Kidney epithelial cell (primary cell): ENCODE measurements around the gene MMRN1. TPM values are rescaled to one million over a fixed set of nuclear protein-coding genes. Genes with fewer than 3 reads are reported as not detected.

Experiments used
- DNase-seq: peaks from one replicate; pipeline ENCODE4 v3.0.0-alpha.2; 2010; ENCODE audit warnings: low read depth
- H3K27me3 ChIP-seq: 2 replicates; pipeline ENCODE4 v1.6.0; 2011; ENCODE audit warnings: low read length; ENCODE audit not compliant: control insufficient read depth, insufficient read depth
- H3K36me3 ChIP-seq: 2 replicates; pipeline ENCODE4 v1.5.1; 2011; ENCODE audit warnings: low read length; ENCODE audit not compliant: control insufficient read depth, insufficient read depth
- H3K4me3 ChIP-seq: 2 replicates; pipeline ENCODE4 v1.5.1; 2011; ENCODE audit warnings: low read depth, mild to moderate bottlenecking, control low read depth, low read length
- total RNA-seq: library from RNA; depleted of rRNA; stranded (reverse); fragments of >200 nt; gene quantifications from 2 replicates; pipeline ENCODE4 v1.2.3, GENCODE V29; 2015
- TF ChIP-seq, protein P1 (sequence below): IDR thresholded peaks from 2 replicates; pipeline ENCODE4 v1.5.1; 2011; ENCODE audit warnings: mild to moderate bottlenecking, moderate library complexity, low read length, control low read depth, inconsistent platforms; ENCODE audit not compliant: insufficient read depth, poor library complexity, severe bottlenecking

The MMRN1 gene
- total RNA-seq, 1 donor from 2014 or later = not detected

DNA sequence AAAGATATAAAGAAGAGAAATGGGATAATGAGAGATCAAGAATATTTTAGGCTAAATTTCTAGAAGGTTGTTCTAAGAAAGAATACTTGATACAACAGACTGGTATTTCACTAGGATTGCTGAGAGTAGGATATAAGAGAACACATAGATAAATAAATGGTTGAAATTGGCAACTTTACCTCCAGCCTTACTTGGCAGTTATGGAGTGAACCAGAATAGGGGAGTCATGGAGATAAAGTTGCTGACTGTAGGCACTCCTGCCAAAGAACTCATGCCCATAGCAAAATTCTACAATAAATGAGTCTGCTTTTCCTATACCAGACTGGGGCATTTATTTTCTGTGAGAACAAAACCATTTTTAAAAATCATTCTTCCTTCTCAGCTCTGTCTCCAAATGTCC is 26.4 kb upstream of the MMRN1 start:
- TF ChIP-seq, protein P1, sequence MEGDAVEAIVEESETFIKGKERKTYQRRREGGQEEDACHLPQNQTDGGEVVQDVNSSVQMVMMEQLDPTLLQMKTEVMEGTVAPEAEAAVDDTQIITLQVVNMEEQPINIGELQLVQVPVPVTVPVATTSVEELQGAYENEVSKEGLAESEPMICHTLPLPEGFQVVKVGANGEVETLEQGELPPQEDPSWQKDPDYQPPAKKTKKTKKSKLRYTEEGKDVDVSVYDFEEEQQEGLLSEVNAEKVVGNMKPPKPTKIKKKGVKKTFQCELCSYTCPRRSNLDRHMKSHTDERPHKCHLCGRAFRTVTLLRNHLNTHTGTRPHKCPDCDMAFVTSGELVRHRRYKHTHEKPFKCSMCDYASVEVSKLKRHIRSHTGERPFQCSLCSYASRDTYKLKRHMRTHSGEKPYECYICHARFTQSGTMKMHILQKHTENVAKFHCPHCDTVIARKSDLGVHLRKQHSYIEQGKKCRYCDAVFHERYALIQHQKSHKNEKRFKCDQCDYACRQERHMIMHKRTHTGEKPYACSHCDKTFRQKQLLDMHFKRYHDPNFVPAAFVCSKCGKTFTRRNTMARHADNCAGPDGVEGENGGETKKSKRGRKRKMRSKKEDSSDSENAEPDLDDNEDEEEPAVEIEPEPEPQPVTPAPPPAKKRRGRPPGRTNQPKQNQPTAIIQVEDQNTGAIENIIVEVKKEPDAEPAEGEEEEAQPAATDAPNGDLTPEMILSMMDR = no peak
- Histone ChIP-seq H3K4me3 (no peak overlapping the region), H3K36me3 (no peaks in the 10 kb centered on the region), H3K27me3 (no peaks in the 10 kb centered on the region)
- no peak for DNase-seq

DNA sequence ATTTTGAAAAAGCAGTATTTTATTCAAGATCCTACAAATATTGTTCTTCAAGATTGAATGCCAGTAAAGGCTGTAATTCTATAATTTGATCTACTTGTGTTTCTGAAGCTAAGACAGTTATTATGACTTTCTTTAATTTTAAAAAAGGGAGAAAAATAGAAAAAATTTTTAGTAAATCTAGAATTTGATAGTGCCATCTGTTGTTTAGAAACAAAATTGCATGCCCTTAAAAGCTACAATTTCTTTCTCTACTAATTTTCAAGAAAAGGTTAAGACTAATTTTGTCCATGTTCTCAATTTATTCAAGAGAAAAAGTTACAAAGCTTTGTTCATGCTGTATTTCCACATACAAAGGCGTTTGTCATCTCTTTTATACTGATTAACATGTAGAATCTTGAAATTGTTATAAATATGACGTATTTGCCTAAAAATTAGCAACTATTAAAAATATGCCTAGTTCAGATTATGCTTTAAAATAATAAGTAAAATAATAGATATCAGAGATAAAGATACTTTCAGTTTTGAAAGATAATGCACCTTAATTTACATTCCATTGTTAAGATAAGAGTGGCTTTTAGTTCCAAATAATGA is 25.6 kb upstream of the MMRN1 start:
- no peak overlapping the region for H3K4me3 ChIP-seq
- TF ChIP-seq, protein P1 = peak; percentile 38
- H3K36me3 ChIP-seq = no peaks in the 10 kb centered on the region
- no peaks in the 10 kb centered on the region for H3K27me3 ChIP-seq
- no peak for DNase-seq

DNA sequence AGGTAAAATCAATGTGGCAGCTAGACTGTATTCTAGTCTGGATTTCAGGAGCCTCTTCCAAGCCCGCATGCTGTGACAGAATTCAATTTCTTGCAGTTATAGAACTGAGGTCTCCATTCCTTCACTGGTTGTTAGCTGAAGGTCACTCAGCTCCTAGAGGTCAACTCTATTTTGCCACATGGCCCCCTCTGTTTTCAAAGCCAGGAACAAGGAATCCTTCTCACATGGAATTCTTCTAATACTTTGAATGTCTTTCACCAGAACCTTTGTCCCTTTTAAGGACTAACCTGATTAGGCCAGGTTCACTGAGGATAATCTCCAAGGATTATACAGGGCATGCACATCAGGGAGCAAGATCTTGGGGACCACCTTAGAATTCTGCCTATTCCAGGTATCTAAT is 23.4 kb upstream of the MMRN1 start:
- TF ChIP-seq, protein P1 = no peak
- Histone ChIP-seq H3K4me3 (no peak overlapping the region), H3K36me3 (no peaks in the 10 kb centered on the region), H3K27me3 (no peaks in the 10 kb centered on the region)
- no peak for DNase-seq

DNA sequence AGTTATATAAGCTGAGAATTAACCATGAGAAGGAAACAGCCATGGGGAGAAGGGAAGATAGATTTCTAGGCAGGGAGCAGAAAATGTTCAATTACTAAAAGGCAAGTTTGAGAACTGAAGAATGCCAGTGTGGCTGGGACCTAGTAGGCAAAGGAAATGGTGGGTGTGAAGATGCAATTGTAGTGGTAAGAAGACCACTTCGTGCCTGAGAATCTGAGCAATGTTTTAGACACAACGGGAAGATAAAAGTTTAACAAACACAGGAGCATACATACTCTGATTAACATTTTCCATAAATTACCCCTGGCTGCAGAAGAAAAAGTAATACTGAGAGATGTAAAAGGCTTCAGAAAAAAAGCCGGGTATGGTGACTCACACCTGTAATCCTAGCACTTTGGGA is 18.1 kb upstream of the MMRN1 start:
- DNase-seq = no peak
- H3K36me3 ChIP-seq = no peaks in the 10 kb centered on the region
- TF ChIP-seq, protein P1 = no peak
- no peaks in the 10 kb centered on the region for H3K27me3 ChIP-seq
- no peak overlapping the region for H3K4me3 ChIP-seq

DNA sequence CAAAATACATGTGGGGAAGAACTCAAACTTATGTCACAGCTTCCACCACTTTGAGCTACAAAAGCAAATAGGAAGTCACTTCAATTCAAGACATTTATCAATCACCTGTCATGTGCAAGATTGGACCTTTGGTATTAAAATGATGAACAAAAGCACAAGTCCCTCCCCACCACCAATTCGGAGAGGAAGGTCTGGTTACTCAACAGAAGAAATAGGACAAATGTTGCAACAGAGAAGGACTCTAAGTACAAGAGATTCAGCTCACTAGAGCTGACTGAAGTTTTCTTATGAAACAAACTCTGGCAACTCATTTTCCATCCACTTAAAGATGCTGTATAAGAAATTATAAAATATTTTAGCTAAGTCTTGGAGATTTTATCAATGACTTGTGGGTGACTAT is 16.0 kb upstream of the MMRN1 start:
- H3K4me3 ChIP-seq = no peak overlapping the region
- TF ChIP-seq, protein P1 = no peak
- H3K36me3 ChIP-seq = no peaks in the 10 kb centered on the region
- no peaks in the 10 kb centered on the region for H3K27me3 ChIP-seq
- DNase-seq = no peak

DNA sequence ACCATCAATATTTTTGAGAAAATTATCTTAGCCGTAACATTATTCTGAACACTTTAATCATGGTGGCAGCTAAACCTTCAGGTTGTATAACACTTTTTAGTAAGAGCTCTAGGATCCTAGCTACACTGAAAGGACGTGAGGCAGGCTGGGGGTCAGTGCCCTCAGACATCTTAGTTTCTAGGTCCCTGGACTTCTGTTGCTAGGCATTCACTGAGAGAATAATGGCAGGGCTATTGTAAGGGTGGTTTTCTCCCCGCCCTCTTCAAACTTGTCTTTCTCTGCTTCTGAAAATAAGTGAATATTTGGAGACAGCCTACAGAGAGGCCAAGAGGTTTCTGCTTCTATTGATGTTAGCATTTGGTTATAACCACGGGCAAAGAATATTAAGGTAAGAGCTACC is 15.4 kb upstream of the MMRN1 start:
- TF ChIP-seq, protein P1 = no peak
- H3K36me3 ChIP-seq = no peaks in the 10 kb centered on the region
- no peak overlapping the region for H3K4me3 ChIP-seq
- no peaks in the 10 kb centered on the region for H3K27me3 ChIP-seq
- no peak for DNase-seq
